NCI-H187 treated with DMSO at 0.1 percent for 48 hours (cell line): ENCODE measurements around the gene EPHB3.
"Not testable (repeated sequence)": the region's sequence is repeated elsewhere in the genome, so short reads cannot be mapped to it uniquely, and the experiment has no call there.

Source experiments
- DNase-seq: peaks from one replicate; lab custom pipeline; 2025; lab: John Stamatoyannopoulos, UW

EPHB3 gene

GRCh38 chr3:184600685-184601377 lies 39.2 kb downstream of the EPHB3 start:
- no peak for DNase-seq

- DNase-seq: no peak
Measured at GRCh38 chr3:184601576-184602371, 40.2 kb downstream of the EPHB3 start.

- DNase-seq: no peak
Measured at GRCh38 chr3:184602372-184603150, 41.0 kb downstream of the EPHB3 start.

GRCh38 chr3:184603151-184604030 lies 41.8 kb downstream of the EPHB3 start:
- no peak for DNase-seq

- DNase-seq: no peak
Measured at GRCh38 chr3:184604039-184604601, 42.5 kb downstream of the EPHB3 start.

- DNase-seq: no peak
Measured at GRCh38 chr3:184604615-184605290, 43.2 kb downstream of the EPHB3 start.

- DNase-seq: no peak
Measured at GRCh38 chr3:184608209-184608608, 46.6 kb downstream of the EPHB3 start.

- no peak for DNase-seq
Measured at GRCh38 chr3:184609476-184610244, 48.1 kb downstream of the EPHB3 start.

- DNase-seq: no peak
Measured at GRCh38 chr3:184610245-184610871, 48.8 kb downstream of the EPHB3 start.

GRCh38 chr3:184611607-184612281 lies 50.2 kb downstream of the EPHB3 start:
- no peak for DNase-seq

- no peak for DNase-seq
Measured at GRCh38 chr3:184615396-184615795, 53.8 kb downstream of the EPHB3 start.

- no peak for DNase-seq
Measured at GRCh38 chr3:184616436-184616835, 54.9 kb downstream of the EPHB3 start.

GRCh38 chr3:184617306-184617705 lies 55.7 kb downstream of the EPHB3 start:
- not testable (repeated sequence) for DNase-seq

- no peak for DNase-seq
Measured at GRCh38 chr3:184618811-184619210, 57.2 kb downstream of the EPHB3 start.

GRCh38 chr3:184619369-184619768 lies 57.8 kb downstream of the EPHB3 start:
- DNase-seq: no peak

GRCh38 chr3:184619787-184620430 lies 58.3 kb downstream of the EPHB3 start:
- DNase-seq: no peak

- DNase-seq: no peak
Measured at GRCh38 chr3:184620475-184621119, 59.0 kb downstream of the EPHB3 start.

- not testable (repeated sequence) for DNase-seq
Measured at GRCh38 chr3:184622156-184622555, 60.6 kb downstream of the EPHB3 start.
